ENCODE results near the gene CARF.

DNA sequence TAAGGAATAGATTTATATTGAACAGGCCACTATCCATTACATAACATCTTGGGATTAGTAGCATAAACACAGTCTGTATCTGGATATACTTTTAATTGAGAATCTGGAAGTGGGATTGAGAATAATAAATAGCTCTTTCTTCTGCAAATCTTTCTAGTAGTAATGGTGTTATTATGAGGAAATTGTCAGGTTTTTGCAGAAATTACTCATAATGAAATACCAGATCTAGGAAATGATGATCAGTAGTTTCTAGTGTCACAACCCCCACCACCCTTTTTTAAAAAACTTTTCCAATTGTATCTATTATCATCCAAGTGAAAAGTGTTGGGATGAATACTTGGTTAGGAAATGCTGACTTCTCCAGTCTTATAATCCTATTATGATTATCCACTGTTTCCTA is 121.3 kb downstream of the CARF start:
- no peak for TF ChIP-seq POLR2AphosphoS5 (IDR thresholded peaks at IDR 0.05)
- TF ChIP-seq, protein P1, sequence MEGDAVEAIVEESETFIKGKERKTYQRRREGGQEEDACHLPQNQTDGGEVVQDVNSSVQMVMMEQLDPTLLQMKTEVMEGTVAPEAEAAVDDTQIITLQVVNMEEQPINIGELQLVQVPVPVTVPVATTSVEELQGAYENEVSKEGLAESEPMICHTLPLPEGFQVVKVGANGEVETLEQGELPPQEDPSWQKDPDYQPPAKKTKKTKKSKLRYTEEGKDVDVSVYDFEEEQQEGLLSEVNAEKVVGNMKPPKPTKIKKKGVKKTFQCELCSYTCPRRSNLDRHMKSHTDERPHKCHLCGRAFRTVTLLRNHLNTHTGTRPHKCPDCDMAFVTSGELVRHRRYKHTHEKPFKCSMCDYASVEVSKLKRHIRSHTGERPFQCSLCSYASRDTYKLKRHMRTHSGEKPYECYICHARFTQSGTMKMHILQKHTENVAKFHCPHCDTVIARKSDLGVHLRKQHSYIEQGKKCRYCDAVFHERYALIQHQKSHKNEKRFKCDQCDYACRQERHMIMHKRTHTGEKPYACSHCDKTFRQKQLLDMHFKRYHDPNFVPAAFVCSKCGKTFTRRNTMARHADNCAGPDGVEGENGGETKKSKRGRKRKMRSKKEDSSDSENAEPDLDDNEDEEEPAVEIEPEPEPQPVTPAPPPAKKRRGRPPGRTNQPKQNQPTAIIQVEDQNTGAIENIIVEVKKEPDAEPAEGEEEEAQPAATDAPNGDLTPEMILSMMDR (IDR thresholded peaks at IDR 0.05): no peak

All from sigmoid colon (tissue), 4 donors.